HG02981 (cell line): ENCODE data around the gene DNAH6.

ENCODE experiments used
- ATAC-seq: cut with Tn5 transposase; IDR thresholded peaks from one replicate; pipeline ENCODE4 v1.9.1; 2021; ENCODE audit warnings: mild to moderate bottlenecking, moderate library complexity; ENCODE audit not compliant: unreplicated experiment

The DNAH6 gene

DNA sequence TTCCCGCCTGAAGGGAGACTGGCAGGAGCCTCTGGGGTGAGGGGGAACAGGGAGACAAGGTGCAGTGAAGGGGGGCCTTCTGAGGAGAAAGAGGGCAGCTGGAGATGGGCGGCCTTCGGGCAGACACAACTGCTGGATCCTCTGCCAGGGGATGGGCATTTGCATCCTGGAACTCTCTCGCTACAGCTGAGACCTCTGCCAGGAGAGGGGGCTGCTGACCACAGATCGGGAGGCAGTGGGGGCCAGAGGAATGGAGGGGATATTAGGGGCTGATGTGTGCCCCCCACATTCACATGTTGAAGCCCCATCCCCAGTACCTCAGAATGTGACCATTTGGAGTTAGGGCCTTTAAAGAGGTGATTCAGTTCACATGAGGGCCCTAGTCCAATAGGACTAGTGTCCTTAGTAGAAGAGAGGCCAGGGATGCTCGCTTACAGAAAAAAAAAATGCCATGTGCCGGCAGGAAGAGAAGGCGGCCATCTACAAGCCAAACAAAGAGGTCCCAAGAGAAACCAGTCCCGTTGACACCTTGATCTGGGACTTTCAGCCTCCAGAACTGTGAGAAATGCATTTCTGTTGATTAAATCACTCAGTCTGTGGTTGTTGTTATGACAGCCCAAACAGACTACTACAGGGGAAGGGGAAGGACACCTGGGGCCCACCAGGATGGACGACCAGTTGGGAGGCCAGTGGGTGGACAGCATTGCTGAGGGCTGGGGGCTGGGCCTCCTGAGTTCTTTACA is 314.6 kb downstream of the DNAH6 start:
- ATAC-seq = no peak

DNA sequence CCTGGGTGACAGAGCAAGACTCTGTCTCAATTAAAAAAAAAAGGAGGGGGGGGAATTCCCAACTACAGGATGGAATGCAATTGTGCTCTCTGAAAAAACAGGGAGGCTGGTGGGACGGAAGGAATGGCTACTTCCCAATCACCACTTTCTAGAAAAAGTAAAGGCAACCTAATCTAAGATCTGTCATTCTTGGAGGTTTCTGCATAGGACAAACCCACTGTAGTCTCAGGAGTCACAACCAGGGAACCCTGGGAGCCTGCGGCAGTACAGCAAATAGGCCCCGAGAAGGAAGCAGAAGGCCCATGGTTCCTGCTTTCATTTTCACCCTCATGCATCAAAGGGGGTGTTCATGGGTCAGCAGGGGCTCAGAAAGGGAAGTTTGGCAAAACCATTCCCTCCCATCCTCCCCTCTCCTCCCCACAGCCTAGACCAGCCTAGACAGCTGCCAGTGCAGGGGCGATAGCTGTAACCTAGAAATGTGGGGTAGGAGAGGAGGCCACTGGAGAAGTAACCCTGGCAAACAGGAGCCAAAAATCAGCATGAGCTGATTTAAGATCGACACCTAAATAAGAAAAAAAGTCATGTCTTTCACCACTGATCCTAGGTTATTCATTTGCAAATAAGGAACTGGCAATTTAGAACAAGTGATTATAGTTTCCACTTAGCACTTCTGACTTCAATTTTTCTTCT is 316.6 kb downstream of the DNAH6 start:
- ATAC-seq = peak; percentile 73

GRCh38 chr2:84833481-84834150 is 317.3 kb downstream of the DNAH6 start:
- ATAC-seq = no peak

DNA sequence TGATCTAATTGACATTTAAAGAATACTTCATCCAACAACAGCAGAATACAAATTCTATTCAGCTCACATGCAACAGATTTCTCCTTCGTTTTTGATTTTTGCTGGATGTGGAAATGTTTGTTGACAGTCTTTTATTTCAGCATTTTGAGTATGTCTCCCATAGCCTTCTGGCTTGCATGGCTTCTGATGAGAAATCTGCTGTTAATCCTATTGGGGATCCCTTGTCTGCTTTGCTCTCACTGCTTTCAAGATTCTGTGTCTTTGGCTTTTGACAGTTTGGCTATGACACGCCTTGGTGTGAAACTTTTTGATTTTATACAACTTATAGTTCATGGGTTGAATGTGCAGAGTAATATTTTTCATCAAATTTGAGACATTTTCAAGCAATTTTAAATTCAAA is 319.9 kb downstream of the DNAH6 start:
- no peak for ATAC-seq

DNA sequence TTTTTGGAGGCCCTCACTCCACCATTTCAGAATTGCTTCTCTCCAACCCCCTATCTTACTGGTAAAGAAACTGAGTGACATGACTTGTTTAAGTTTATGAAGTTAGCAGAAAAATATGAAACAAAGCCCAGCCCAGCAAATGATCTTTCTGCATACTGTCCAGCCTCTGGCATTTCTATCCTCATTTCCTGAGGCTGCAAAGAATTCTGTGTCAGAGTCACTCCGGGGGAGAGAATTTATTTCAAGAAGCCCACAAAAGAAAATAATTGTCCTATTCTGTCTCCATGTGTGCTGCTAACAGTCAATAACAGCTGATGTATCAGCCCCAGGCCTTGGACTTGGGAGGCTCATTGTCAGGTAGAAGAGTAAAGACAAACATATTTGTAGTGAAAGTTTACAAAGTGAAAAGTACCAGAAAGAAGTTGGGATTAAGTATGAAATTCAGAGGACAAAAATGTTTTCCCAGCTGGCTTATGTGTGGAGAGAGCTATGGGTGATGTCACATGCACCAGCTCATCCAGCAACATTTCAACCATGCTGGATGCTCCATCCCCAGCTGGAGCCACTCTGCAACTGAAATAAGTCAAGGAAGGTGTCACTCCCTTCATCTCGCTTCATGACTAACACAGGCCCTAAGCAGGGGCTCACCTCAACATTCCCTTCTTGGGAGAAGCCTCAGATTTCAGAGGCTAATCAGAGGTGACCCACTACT is 322.3 kb downstream of the DNAH6 start:
- no peak for ATAC-seq

DNA sequence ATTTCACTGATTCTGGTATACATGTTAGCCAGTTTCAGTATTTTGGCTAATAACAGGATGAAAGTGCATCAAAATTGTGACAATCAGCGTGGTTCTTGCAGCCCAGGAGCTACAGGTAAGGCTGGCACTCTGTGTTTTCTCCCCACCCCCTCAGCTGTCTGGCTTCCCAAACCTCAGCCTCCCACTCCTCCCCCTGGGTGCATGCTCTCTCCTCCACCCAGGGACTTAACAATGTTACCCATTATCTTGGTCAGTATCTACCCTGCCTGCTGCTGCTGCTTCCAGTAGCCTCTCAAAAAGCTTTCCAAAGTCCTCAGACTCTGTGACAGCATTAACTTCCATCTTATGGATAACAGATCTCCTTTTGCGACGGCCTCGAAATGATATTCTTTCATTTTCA is 323.6 kb downstream of the DNAH6 start:
- ATAC-seq = no peak

GRCh38 chr2:84840306-84840705 is 324.0 kb downstream of the DNAH6 start:
- ATAC-seq = no peak

DNA sequence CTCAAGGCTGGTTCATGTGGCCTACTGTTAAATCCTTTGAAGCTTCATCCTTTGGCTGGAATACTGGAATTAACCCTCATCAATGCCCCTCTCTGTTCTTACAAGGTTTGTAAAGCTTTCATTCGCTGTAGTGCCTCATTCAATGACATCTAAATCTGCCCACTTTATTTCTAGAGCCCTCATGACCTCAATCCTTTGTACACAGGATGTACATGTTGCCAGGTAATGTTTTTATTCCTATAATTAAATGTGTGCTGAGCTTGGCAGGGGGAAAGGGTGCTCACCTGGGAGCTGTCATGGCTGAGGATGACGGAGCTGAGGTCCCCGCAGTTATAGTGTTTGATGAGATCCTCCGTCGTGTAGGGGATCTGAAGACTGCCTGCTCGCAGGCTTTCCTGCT is 325.3 kb downstream of the DNAH6 start:
- ATAC-seq = no peak

DNA sequence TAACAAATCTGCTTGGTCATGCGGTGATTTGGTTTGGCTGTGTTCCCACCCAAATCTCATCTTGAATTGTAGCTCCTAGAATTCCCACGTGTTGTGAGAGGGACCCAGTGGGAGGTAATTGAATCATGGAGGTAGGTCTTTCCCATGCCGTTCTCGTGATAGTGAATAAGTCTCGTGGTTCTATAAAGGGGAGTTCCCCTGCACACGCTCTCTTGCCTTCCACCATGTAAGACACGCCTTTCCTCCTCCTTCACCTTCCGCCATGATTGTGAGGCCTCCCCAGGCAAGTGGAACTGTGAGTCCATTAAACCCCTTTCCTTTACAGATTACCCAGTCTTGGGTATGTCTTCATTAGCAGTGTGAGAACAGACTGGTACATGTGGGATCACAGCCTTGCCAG is 327.8 kb downstream of the DNAH6 start:
- no peak for ATAC-seq

DNA sequence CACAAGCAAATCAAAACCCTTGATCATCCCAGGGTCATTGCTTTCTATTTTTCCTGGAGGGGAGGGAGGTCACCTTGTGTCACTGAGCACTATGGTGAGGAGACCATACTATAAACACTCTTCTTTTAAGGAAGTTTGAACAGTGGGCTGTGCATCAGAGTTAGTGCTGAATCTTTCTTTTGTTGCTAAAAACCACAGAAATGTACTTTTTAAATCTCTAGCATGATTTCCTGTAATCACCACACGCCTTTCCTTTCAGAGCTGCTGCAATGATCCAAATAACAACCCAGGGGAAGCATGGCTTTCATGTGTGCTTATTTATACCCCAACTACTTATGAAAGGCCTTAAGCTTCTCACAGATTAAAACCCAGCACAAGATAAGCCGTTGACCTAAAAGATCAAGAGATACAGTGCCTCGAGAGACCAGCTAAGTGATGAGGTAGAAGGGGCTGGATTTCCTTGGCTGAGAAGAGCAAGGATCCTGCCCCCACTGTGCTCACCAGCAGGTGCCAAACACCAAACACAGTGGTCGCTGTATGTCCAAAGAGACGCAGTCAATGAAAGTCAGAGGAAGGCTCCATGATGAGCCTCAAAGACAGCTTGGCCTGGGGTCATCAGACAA is 329.9 kb downstream of the DNAH6 start:
- no peak for ATAC-seq

DNA sequence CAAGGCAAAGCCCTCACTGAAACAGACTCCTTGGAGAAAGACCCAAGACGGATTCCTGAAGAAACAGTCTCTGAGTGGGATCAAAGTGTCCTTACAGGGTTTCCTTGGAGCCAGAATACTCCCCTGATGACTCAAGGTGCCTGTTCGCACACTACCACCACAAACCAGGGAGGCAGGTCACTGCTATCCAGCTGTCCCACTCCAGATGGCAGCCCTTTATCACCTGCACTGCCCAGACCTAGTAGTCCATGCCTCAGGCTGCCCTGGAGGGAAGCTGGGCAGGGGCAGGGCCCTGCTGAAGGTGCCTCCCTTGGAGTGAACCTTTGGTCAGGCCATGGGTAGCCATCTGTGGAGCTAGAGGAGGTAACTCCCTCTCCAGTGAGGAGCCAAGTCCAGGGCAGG is 330.4 kb downstream of the DNAH6 start:
- ATAC-seq = no peak

DNA sequence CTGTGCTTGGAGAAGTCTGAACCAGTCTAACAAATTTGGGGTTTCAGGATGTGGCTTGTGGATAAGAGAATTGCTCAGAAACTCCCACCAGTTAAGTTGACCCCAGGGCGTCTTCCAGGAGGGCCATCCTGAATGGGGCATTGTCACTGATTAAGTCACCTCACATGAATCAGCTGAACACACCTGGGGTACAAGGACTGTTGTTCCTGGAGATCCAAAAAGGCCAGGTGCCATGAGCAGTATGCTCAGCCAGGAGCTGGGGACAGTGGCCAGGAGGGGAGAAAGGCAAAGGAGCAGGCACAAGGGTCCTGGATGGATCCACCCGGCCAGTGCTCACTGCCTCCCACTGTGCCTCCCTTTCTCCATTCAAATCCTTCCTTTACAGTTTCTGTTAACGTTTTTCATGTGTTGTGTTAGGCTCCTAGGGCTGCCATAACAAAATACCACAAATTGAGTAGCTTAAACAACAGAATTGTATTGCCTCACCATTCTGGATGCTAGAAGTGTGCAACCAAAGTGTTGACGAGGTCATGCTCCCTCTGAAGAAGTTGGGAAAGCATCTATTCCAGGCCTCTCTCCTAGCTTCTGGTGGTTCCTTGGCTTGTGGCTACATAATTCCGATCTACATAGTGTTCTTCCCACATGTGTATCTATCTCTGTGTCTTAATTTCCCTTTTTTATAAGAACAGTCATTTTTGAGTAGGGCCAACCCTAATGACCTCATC is 331.2 kb downstream of the DNAH6 start:
- no peak for ATAC-seq

GRCh38 chr2:84849271-84849952 is 333.1 kb downstream of the DNAH6 start:
- no peak for ATAC-seq

DNA sequence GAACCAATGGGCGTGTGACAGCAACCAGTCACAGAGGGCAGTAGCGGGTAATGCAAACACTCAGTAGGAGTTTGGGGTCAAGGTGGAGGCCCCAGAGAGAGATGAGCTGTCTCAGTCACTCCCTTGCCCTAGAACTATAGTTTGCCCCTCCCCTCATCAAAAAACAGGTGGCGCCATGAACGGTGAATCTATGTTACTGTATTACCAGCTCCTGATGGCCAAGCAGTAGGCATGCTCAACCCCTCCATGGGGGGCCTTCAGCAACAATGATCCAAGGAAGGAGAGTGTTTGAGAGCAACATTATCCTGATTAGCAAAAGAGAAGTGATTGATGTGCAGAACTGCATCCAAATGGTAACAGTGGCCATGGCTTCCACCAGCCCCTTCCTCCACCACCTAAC is 334.2 kb downstream of the DNAH6 start:
- no peak for ATAC-seq

- ATAC-seq = no peak
These were observed 335.6 kb downstream of the DNAH6 start for GRCh38 chr2:84851876-84852275.

- no peak for ATAC-seq
These were observed 338.6 kb downstream of the DNAH6 start for GRCh38 chr2:84854850-84855249.

GRCh38 chr2:84855731-84856130 is 339.4 kb downstream of the DNAH6 start:
- ATAC-seq = no peak

- peak; percentile 65 for ATAC-seq
These were observed 340.5 kb downstream of the DNAH6 start for GRCh38 chr2:84856787-84857186.

- ATAC-seq = no peak
These were observed 341.3 kb downstream of the DNAH6 start for GRCh38 chr2:84857566-84857965.

DNA sequence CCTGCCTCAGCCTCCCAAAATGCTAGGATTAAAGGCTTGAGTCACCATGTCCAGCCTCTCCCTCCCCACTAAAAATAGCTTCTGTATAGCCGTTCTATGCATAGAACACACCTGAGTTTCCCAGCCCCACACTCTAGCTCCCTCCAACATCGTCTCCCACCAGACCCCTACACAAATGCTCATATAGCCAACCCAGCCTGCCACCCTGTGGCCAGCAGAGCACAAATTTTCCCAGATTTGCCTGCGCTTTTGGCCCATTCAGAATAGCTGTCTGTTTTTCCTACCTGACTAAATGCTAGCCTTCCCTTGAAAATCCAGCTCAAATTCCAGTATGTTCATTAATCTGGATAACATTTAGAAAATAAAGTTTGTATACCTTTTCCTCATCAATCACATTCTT is 341.8 kb downstream of the DNAH6 start:
- ATAC-seq = no peak
